GM18873 (cell line): Measurements from ENCODE around the gene CD247.

Experiments
- ATAC-seq: cut with Tn5 transposase; IDR thresholded peaks from one replicate; pipeline ENCODE4 v1.9.1; 2021; ENCODE audit warnings: mild to moderate bottlenecking, moderate library complexity, moderate number of reproducible peaks; ENCODE audit not compliant: unreplicated experiment, low FRiP score

Gene CD247

GRCh38 chr1:167425482-167425881, 92.8 kb downstream of the CD247 start:
- no peak for ATAC-seq

GRCh38 chr1:167423684-167424619, 94.4 kb downstream of the CD247 start:
- no peak for ATAC-seq

GRCh38 chr1:167420510-167420909, 97.8 kb downstream of the CD247 start:
- ATAC-seq: no peak

GRCh38 chr1:167419245-167419644, 99.1 kb downstream of the CD247 start:
- no peak for ATAC-seq

- no peak for ATAC-seq
These were observed 99.9 kb downstream of the CD247 start for GRCh38 chr1:167418391-167418790.

- ATAC-seq: no peak
These were observed 101.8 kb downstream of the CD247 start for GRCh38 chr1:167416506-167416905.

- ATAC-seq: no peak
These were observed 105.0 kb downstream of the CD247 start for GRCh38 chr1:167413328-167413727.

GRCh38 chr1:167412920-167413319, 105.4 kb downstream of the CD247 start:
- ATAC-seq: no peak

- ATAC-seq: no peak
These were observed 106.3 kb downstream of the CD247 start for GRCh38 chr1:167412072-167412471.

GRCh38 chr1:167409183-167409582, 109.1 kb downstream of the CD247 start:
- no peak for ATAC-seq

GRCh38 chr1:167408355-167408754, 110.0 kb downstream of the CD247 start:
- ATAC-seq: no peak

GRCh38 chr1:167404908-167405307, 113.4 kb downstream of the CD247 start:
- no peak for ATAC-seq

GRCh38 chr1:167404161-167404888, 114.0 kb downstream of the CD247 start:
- ATAC-seq: no peak

GRCh38 chr1:167401260-167401873, 117.0 kb downstream of the CD247 start:
- no peak for ATAC-seq

- no peak for ATAC-seq
These were observed 117.9 kb downstream of the CD247 start for GRCh38 chr1:167400359-167400953.

GRCh38 chr1:167392200-167392696, 126.1 kb downstream of the CD247 start:
- ATAC-seq: no peak

- ATAC-seq: no peak
These were observed 129.4 kb downstream of the CD247 start for GRCh38 chr1:167388976-167389375.

GRCh38 chr1:167387251-167387910, 130.9 kb downstream of the CD247 start:
- no peak for ATAC-seq
